HepG2 (cell line): ENCODE measurements around the gene GBE1. TPM values are rescaled to one million over a fixed set of nuclear protein-coding genes. Genes with fewer than 3 reads are reported as not detected.

ENCODE experiments used
- ATAC-seq: fragments of 200-7000 bp; cut with Tn5 transposase; 3 replicates; pipeline ENCODE4 v1.9.1; 2020; ENCODE audit warnings: mild to moderate bottlenecking, moderate library complexity
- BruUV-seq: library from RNA; stranded (reverse); fragments of 400-500 nt; replicated peaks from 2 replicates; lab custom pipeline; 2021; lab: Mats Ljungman, UMichigan
- CTCF ChIA-PET: fragments of 300-600 bp; formaldehyde crosslinking; extraction: SDS; loops from one replicate; lab custom pipeline; 2021; ENCODE audit warnings: low total read pairs, inconsistent platforms, low intra/inter-chr PET ratio; lab: Yijun Ruan, JAX
- POLR2A ChIA-PET: fragments of 350-600 bp; sonication (Branson Sonifier 250); formaldehyde crosslinking; loops from one replicate; lab custom pipeline; 2020; ENCODE audit warnings: antibody characterized with exemption, inconsistent platforms; lab: Yijun Ruan, JAX
- DNase-seq: peaks from one replicate; pipeline ENCODE4 v3.0.0-alpha.2; 2015; ENCODE audit warnings: low spot score
- FAIRE-seq: peaks from 3 replicates; lab custom pipeline; 2011; peaks lifted over from hg19 to GRCh38; lab: Jason Lieb, UNC
- H2AFZ ChIP-seq: one replicate; pipeline ENCODE4 v1.6.1; 2011; ENCODE audit warnings: low read length, inconsistent platforms
- H3K27ac ChIP-seq: fragments of 300-600 bp; 3 replicates; pipeline ENCODE4 v1.8.0; 2011; ENCODE audit warnings: mixed run types, mild to moderate bottlenecking, mixed read lengths, low read length, inconsistent platforms; ENCODE audit not compliant: insufficient read depth; ENCODE audit errors: extremely low read length
- H3K27me3 ChIP-seq, 2 experiments: fragments of 200-600 bp in 1 of 2; 2 replicates in 1 of 2; 3 replicates in 1 of 2; pipeline versions ENCODE4 v1.6.0 to v1.8.0; 2011; ENCODE audit warnings: low read length in 2 of 2, mild to moderate bottlenecking in 2 of 2, moderate library complexity in 2 of 2, inconsistent platforms in 1 of 2; ENCODE audit not compliant: insufficient read depth in 2 of 2, control insufficient read depth in 1 of 2
- H3K36me3 ChIP-seq, 2 experiments: fragments of 200-600 bp in 1 of 2; replicated peaks in 1 of 2; 2 replicates in 1 of 2; 3 replicates in 1 of 2; pipeline versions ENCODE4 v1.5.1 to v1.8.0; 2011; ENCODE audit warnings: low read length in 2 of 2, inconsistent platforms in 1 of 2; ENCODE audit not compliant: insufficient read depth in 2 of 2, control insufficient read depth in 1 of 2
- H3K4me1 ChIP-seq: 2 replicates; pipeline ENCODE4 v1.5.1; 2012; ENCODE audit warnings: low read length, inconsistent platforms; ENCODE audit not compliant: insufficient read depth
- H3K4me2 ChIP-seq: 2 replicates; pipeline ENCODE4 v1.6.0; 2011; ENCODE audit warnings: low read depth, low read length, inconsistent platforms
- H3K4me3 ChIP-seq, 3 experiments: fragments of 200-600 bp in 1 of 3; sonication (generic), shearing (Covaris generic) in 1 of 3; replicated peaks in 1 of 3; 2 replicates each; pipeline ENCODE4 v1.5.1; 2011 to 2016; ENCODE audit warnings: low read length in 3 of 3, inconsistent platforms in 2 of 3, low read depth in 2 of 3, mild to moderate bottlenecking in 2 of 3, control low read depth in 1 of 3, mixed read lengths in 1 of 3; ENCODE audit not compliant: insufficient read depth in 1 of 3
- H3K79me2 ChIP-seq: one replicate; pipeline ENCODE4 v1.6.1; 2011; ENCODE audit warnings: low read length, inconsistent platforms; ENCODE audit not compliant: insufficient read depth
- H3K9ac ChIP-seq: 2 replicates; pipeline ENCODE4 v1.6.0; 2011; ENCODE audit warnings: mild to moderate bottlenecking, low read depth, low read length, inconsistent platforms; ENCODE audit not compliant: insufficient read depth
- H3K9me3 ChIP-seq: 2 replicates; pipeline ENCODE4 v1.5.1; 2012; ENCODE audit warnings: mild to moderate bottlenecking, low read length
- H4K20me1 ChIP-seq: 2 replicates; pipeline ENCODE4 v1.6.0; 2011; ENCODE audit warnings: inconsistent platforms, mild to moderate bottlenecking, low read length, moderate library complexity; ENCODE audit not compliant: insufficient read depth
- ELK4 ChIP-seq: sonication (generic); formaldehyde crosslinking; IDR thresholded peaks from 2 replicates; pipeline ENCODE4 v1.9.0; 2021; ENCODE audit warnings: missing genetic modification reagents, borderline replicate concordance
- PLSCR1 ChIP-seq: sonication (generic); formaldehyde crosslinking; IDR thresholded peaks from 2 replicates; pipeline ENCODE4 v1.5.0; 2020; ENCODE audit warnings: missing genetic modification reagents, mild to moderate bottlenecking, borderline replicate concordance
- RXRB ChIP-seq: IDR thresholded peaks from 2 replicates; pipeline ENCODE4 v1.6.1; 2016; ENCODE audit warnings: borderline replicate concordance, missing genetic modification reagents, missing compliant biosample characterization
- TFE3 ChIP-seq: IDR thresholded peaks from 2 replicates; pipeline ENCODE4 v1.6.1; 2016
- ZKSCAN1 ChIP-seq: fragments of 150-350 bp; IDR thresholded peaks from 2 replicates; pipeline ENCODE4 v1.6.1; 2014; ENCODE audit warnings: low read length
- ZNF253 ChIP-seq: sonication (generic); formaldehyde crosslinking; IDR thresholded peaks from 2 replicates; pipeline ENCODE4 v1.8.0; 2022; ENCODE audit warnings: mild to moderate bottlenecking, missing genetic modification reagents, borderline replicate concordance
- ZNF672 ChIP-seq: sonication (generic); formaldehyde crosslinking; IDR thresholded peaks from 2 replicates; pipeline ENCODE4 v1.8.1; 2022; ENCODE audit warnings: missing genetic modification reagents
- WGBS: methylation state at CpG from one replicate; pipeline ENCODE4 v1.1.6; 2017; ENCODE audit warnings: low lambda C conversion rate; 5-methylcytosine and 5-hydroxymethylcytosine counted together
- in situ Hi-C: cut with HindIII; loops from 2 replicates; pipeline ENCODE4 v1.10.0; 2017; ENCODE audit warnings: low pct_unique_long_range_greater_than_20kb; ENCODE audit not compliant: extremely low pct_ligation_motif_present
- intact Hi-C: fragments of 100-400 bp; cut with micrococcal nuclease; formaldehyde crosslinking; loops from one replicate; pipeline ENCODE4 v1.10.0; 2022; ENCODE audit not compliant: unreplicated experiment
- polyA plus RNA-seq, 8 experiments: library from polyadenylated mRNA; depleted of rRNA in 3 of 8; stranded (reverse) in 7 of 8; unstranded in 1 of 8; fragments of >200 nt; fragmentation: Illumina TruSeq in 4 of 8; extraction: Trizol in 4 of 8; gene quantifications; 2 replicates each; pipeline versions ENCODE4 v1.2.1 to v1.2.3, GENCODE V29; 2011 to 2016; ENCODE audit warnings: low read depth in 4 of 8, missing spikeins in 1 of 8, mixed read lengths in 1 of 8; ENCODE audit not compliant: insufficient read depth in 1 of 8
- total RNA-seq, 5 experiments: library from RNA; depleted of rRNA; stranded (reverse); fragments of >200 nt; fragmentation: Illumina TruSeq; extraction: Trizol; gene quantifications; 2 replicates each; pipeline ENCODE4 v1.2.3, GENCODE V29; 2016; ENCODE audit warnings: low read depth in 1 of 5

The GBE1 gene
- total and polyA plus RNA-seq, 2 of the 13 experiments (the other 11 are each of a cell fraction or from before 2014, with no cell fraction given): 22.9 to 36.1 TPM

GRCh38 chr3:81763001-81763400 lies 1.6 kb upstream of the GBE1 start:
- no peak for FAIRE-seq
- no peak for DNase-seq
- ChIA-PET CTCF (no interaction called here), POLR2A (no interaction called here)
- H3K79me2 ChIP-seq: peaks cover 27% of the 10 kb centered on the region
- in situ Hi-C loops: no loop called here
- no TSS peak for BruUV-seq
- peaks cover 56% of the 10 kb centered on the region for H3K4me1 ChIP-seq
- no peaks in the 10 kb centered on the region for H3K36me3 ChIP-seq
- no peak for ATAC-seq
- no peak overlapping the region for H3K27ac ChIP-seq
- H2AFZ ChIP-seq: no peak overlapping the region
- no peaks in the 10 kb centered on the region for H4K20me1 ChIP-seq
- no peak overlapping the region for H3K4me3 ChIP-seq
- H3K9me3 ChIP-seq: no peaks in the 10 kb centered on the region
- no peaks in the 10 kb centered on the region for H3K27me3 ChIP-seq
- H3K4me2 ChIP-seq: no peak overlapping the region
- H3K9ac ChIP-seq: no peak overlapping the region
- TF ChIP-seq ZKSCAN1: no peak
- TF ChIP-seq RXRB: no peak
- no peak for TF ChIP-seq ELK4 (CRISPR knock-in tag)
- TF ChIP-seq TFE3 (CRISPR knock-in tag): no peak
- TF ChIP-seq PLSCR1 (CRISPR knock-in tag): no peak
- TF ChIP-seq ZNF253 (CRISPR knock-in tag): no peak
- no peak for TF ChIP-seq ZNF672 (CRISPR knock-in tag)
- TF ChIP-seq, all 625 proteins: peak for 0
- intact Hi-C loops: loop anchor here (5.0 kb wide), 3 partner anchors 46 to 91 kb away; no protein-coding TSS in a partner anchor
- WGBS: 88% methylated on average over 4 of the region's 4 CpGs
